Psoas muscle (tissue), 8 donors: Measurements from ENCODE around the gene XPNPEP2. TPM values are rescaled to one million over a fixed set of nuclear protein-coding genes. Genes with fewer than 3 reads are reported as not detected.

ENCODE experiments used
- ATAC-seq, 4 donors: fragments of 200-7000 bp; cut with Tn5 transposase; one replicate each; pipeline ENCODE4 v1.9.1; 2020; ENCODE audit warnings: moderate library complexity in 3 of 4, mild to moderate bottlenecking in 2 of 4
- DNase-seq, 2 donors: peaks; one replicate each; pipeline ENCODE4 v3.0.0-alpha.2; 2020
- H3K27ac ChIP-seq: fragments of 200-600 bp; one replicate; pipeline ENCODE4 v1.8.0; 2022
- H3K27me3 ChIP-seq, 3 donors: fragments of 200-600 bp in 1 of 3; one replicate each; pipeline versions ENCODE4 v1.6.1 to v1.8.0; 2013 to 2022; ENCODE audit warnings: low read length in 2 of 3, mild to moderate bottlenecking in 2 of 3, moderate library complexity in 1 of 3; ENCODE audit not compliant: insufficient read depth in 3 of 3
- H3K36me3 ChIP-seq, 2 donors: fragments of 200-600 bp in 1 of 2; one replicate each; pipeline versions ENCODE4 v1.6.1 to v1.8.0; 2013 to 2022; ENCODE audit warnings: low read depth in 1 of 2, mild to moderate bottlenecking in 1 of 2, moderate library complexity in 1 of 2; ENCODE audit not compliant: insufficient read depth in 1 of 2
- H3K4me1 ChIP-seq: fragments of 200-600 bp; one replicate; pipeline ENCODE4 v1.8.0; 2022
- H3K4me3 ChIP-seq: fragments of 200-600 bp; one replicate; pipeline ENCODE4 v1.8.0; 2022; ENCODE audit warnings: mild to moderate bottlenecking
- H3K9me3 ChIP-seq: fragments of 200-600 bp; one replicate; pipeline ENCODE4 v1.8.0; 2022
- WGBS, 3 donors: extraction: QIAGEN DNeasy Blood & Tissue Kit; methylation state at CpG; one replicate each; pipeline versions ENCODE4 v1.1.6 to v1.1.7; 2013; 5-methylcytosine and 5-hydroxymethylcytosine counted together
- intact Hi-C, 2 donors: fragments of 100-400 bp; cut with DNase I; formaldehyde crosslinking; loops; one replicate each; pipeline versions ENCODE4 v1.11.0 to v1.14.2; 2022
- polyA plus RNA-seq, 3 donors: library from polyadenylated mRNA; stranded (reverse); fragments of 200-250 nt; gene quantifications; one replicate each; pipeline ENCODE4 v1.2.3, GENCODE V29; 2013
- total RNA-seq, 4 donors: library from RNA; stranded (reverse); fragmentation: NEBNext Ultra II Directional in 2 of 4; extraction: Animal tissue kit (Norgen Biotek cat#: 25700) in 2 of 4; gene quantifications; one replicate each; pipeline versions ENCODE4 v1.2.1 to v1.2.4, GENCODE V29; 2021 to 2023
- TF ChIP-seq, protein P1 (sequence below): fragments of 200-600 bp; IDR thresholded peaks from one replicate; pipeline ENCODE4 v1.8.0; 2022; ENCODE audit warnings: antibody characterized with exemption
- donor health status: healthy with polysubstance abuse.
- donor health status: DM: no; HTN: no; CAD: no; lungs with moderate emphysema.
- donor health status: Bipolar disorder and iron deficiency.
- donor health status: healthy.
- donor health status: DM: yes; HTN: yes; CAD: no.
- donor health status: DM: no; HTN: no; CAD: no.
- donor health status: DM: no; HTN: no; CAD: no.
- donor health status: DM: yes; HTN: yes; CAD: no.

XPNPEP2 gene
- total and polyA plus RNA-seq, 7 donors, result 0.25 to 0.97 (median 0.44) TPM

DNA sequence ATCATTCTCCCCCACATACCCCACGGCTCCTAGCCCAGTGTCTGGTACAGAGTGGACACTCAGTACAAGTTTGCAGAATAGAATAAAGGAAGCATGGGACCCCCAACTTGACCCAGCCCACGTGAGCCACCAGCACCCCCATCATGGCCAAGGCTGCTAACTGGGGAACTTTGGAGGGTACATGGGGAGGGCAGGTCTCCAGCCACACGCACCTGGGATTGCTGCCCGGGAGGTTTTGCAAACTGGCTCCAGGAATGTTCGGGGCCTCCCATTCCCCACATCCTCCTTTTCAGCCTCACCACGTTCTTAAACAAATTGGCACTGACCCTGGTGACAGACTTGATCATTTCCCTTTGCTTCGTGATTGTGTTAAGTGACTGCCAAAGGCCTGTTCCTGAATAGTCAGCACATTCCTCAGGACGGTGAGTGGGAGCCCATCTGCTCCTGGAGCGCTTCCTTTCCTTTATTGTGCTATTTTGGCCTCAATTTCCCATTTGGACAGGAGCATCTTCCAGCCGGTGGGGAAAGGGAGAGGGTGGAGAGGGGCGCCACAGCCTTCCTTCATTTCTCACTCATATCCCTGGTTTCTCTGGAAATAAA lies 18.7 kb upstream of the XPNPEP2 start:
- Histone ChIP-seq H3K4me3 (no peak overlapping the region), H3K27ac (no peak overlapping the region), H3K4me1 (peaks cover 6% of the 10 kb centered on the region), H3K27me3 (no peaks in the 10 kb centered on the region), H3K9me3 (no peaks in the 10 kb centered on the region), H3K36me3 (no peaks in the 10 kb centered on the region)
- 54 to 58% (median 55%) methylated on average over 10 to 11 of the region's 11 CpGs for WGBS, 3 donors
- no peak for ATAC-seq
- intact Hi-C loops, result loop anchor here (5.0 kb wide), 3 partner anchors 38 to 63 kb away; no protein-coding TSS in a partner anchor
- no peak for DNase-seq
- TF ChIP-seq, protein P1, sequence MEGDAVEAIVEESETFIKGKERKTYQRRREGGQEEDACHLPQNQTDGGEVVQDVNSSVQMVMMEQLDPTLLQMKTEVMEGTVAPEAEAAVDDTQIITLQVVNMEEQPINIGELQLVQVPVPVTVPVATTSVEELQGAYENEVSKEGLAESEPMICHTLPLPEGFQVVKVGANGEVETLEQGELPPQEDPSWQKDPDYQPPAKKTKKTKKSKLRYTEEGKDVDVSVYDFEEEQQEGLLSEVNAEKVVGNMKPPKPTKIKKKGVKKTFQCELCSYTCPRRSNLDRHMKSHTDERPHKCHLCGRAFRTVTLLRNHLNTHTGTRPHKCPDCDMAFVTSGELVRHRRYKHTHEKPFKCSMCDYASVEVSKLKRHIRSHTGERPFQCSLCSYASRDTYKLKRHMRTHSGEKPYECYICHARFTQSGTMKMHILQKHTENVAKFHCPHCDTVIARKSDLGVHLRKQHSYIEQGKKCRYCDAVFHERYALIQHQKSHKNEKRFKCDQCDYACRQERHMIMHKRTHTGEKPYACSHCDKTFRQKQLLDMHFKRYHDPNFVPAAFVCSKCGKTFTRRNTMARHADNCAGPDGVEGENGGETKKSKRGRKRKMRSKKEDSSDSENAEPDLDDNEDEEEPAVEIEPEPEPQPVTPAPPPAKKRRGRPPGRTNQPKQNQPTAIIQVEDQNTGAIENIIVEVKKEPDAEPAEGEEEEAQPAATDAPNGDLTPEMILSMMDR, result no peak

DNA sequence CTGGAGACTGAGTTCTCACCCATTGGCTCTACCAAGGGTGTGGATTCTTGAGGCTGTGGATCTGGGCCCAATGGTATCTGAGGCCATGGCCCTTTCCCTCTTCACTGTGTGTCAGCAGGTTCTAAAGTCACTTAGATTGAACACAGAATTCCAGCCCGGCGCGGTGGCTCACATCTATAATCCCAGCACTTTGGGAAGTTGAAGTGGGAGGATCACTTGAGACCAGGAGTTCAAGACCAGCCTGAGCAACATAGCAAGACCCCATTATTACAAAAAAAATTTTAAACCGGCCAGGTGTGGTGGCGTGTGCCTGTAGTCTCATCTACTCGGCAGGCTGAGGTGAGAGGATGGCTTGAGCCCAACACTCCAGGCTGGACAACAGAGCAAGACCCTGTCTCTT lies 18.0 kb upstream of the XPNPEP2 start:
- TF ChIP-seq, protein P1, result no peak
- H3K27me3 ChIP-seq, result no peaks in the 10 kb centered on the region
- 87 to 93% (median 90%) methylated on average over 6 of the region's 6 CpGs for WGBS, 3 donors
- no peak overlapping the region for H3K4me3 ChIP-seq
- no peak overlapping the region for H3K27ac ChIP-seq
- DNase-seq, result no peak
- ATAC-seq, result no peak
- H3K4me1 ChIP-seq, result peaks cover 6% of the 10 kb centered on the region
- intact Hi-C loops, result loop anchor here (5.0 kb wide), 2 partner anchors 38 to 43 kb away; no protein-coding TSS in a partner anchor
- H3K9me3 ChIP-seq, result no peaks in the 10 kb centered on the region
- no peaks in the 10 kb centered on the region for H3K36me3 ChIP-seq

DNA sequence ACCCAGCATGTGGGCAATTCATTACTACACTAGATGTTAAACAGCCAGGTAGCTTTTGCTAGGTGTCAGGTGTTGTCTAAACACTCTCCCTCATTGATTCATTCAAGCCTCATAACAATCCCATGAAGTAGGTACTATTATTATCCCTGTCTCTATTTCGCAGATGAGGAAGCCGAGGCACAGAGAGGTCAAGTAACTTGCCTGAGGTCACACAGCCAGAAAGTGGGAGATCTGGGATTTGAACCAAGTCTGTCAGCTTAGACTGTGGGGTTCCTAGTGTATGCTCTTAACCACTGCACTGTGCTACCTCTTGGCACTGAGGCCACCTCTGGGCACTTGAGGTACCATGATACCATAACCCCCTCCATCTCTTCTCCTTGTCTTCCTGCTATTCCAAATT lies 17.4 kb upstream of the XPNPEP2 start:
- intact Hi-C loops, result loop anchor here (5.0 kb wide), 2 partner anchors 39 to 44 kb away; no protein-coding TSS in a partner anchor
- WGBS, 3 donors, result 79 to 95% (median 90%) methylated on average over 2 of the region's 2 CpGs
- H3K4me3 ChIP-seq, result no peak overlapping the region
- H3K9me3 ChIP-seq, result no peaks in the 10 kb centered on the region
- TF ChIP-seq, protein P1, result no peak
- DNase-seq, result no peak
- no peak for ATAC-seq
- peaks cover 6% of the 10 kb centered on the region for H3K4me1 ChIP-seq
- H3K27ac ChIP-seq, result no peak overlapping the region
- H3K36me3 ChIP-seq, result no peaks in the 10 kb centered on the region
- H3K27me3 ChIP-seq, result no peaks in the 10 kb centered on the region

DNA sequence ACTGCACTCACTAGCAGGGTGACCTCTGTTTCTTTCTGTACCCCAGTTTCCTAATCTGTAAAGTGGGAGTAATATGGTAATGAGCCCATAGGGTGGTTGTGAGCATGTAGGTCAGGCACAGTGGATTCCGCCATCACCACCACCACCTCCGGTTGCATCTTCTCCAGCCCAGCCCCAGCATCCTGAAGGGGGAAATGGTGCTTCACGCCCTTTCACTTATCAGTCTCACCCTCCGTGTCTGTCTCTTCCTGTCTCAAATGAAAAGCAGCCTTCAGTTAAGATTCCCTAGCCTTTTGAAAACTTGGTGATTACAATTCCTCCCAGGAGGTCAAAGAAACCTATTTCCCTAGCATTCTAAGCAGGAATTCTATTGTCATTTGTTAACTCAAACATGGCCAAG lies 16.9 kb upstream of the XPNPEP2 start:
- H3K27ac ChIP-seq, result no peak overlapping the region
- no peak for DNase-seq
- H3K4me3 ChIP-seq, result no peak overlapping the region
- TF ChIP-seq, protein P1, result no peak
- H3K4me1 ChIP-seq, result peaks cover 6% of the 10 kb centered on the region
- intact Hi-C loops, result loop anchor here (5.0 kb wide), 2 partner anchors 40 to 45 kb away; no protein-coding TSS in a partner anchor
- ATAC-seq, result no peak
- no peaks in the 10 kb centered on the region for H3K36me3 ChIP-seq
- 74 to 84% (median 75%) methylated on average over 4 of the region's 4 CpGs for WGBS, 3 donors
- no peaks in the 10 kb centered on the region for H3K9me3 ChIP-seq
- H3K27me3 ChIP-seq, result no peaks in the 10 kb centered on the region

DNA sequence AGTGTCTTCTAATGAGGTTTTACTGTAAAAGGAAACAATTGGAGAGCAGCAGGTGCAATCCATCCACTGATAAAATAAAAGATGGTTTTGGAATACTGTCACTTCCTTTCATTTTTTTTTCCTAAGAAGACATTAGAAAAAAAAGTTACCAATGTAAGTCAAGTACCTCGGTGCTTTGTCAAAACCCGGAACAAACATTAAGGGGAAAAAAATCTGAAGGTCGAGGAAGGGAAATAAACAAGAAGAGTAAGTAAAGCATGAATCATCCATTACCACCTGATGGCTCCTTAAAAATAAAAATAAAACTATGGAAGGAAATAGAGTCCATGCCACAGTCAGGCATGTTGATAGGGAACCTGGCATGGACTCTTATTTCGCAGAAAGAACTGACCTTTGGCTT lies 15.3 kb upstream of the XPNPEP2 start:
- Histone ChIP-seq H3K4me1 (peaks cover under 1% of the 10 kb centered on the region), H3K4me3 (no peak overlapping the region), H3K27me3 (no peaks in the 10 kb centered on the region), H3K36me3 (no peaks in the 10 kb centered on the region), H3K9me3 (no peaks in the 10 kb centered on the region), H3K27ac (no peak overlapping the region)
- TF ChIP-seq, protein P1, result no peak
- ATAC-seq (no peak), DNase-seq (no peak)
- 68 to 82% (median 78%) methylated on average over 4 of the region's 4 CpGs for WGBS, 3 donors
- intact Hi-C loops, result loop anchor here (5.0 kb wide), 2 partner anchors 41 to 46 kb away; no protein-coding TSS in a partner anchor
